T47D (cell line): ENCODE results near the gene PPHLN1.
"Not testable (repeated sequence)": the region's sequence is repeated elsewhere in the genome, so short reads cannot be mapped to it uniquely, and the experiment has no call there.

Experiments
- DNase-seq, 2 experiments: peaks; one replicate each; pipeline versions ENCODE4 v3.0.0 to v3.0.0-alpha.2; 2011 to 2012; ENCODE audit warnings: low read depth in 1 of 2, low spot score in 1 of 2
- JUND ChIP-seq: IDR thresholded peaks from 2 replicates; pipeline ENCODE4 v1.6.1; 2012; ENCODE audit warnings: low read depth
- in situ Hi-C: cut with HindIII; loops from 2 replicates; pipeline ENCODE4 v1.10.0; 2016; ENCODE audit warnings: low sequenced_read_pairs, low pct_unique_long_range_greater_than_20kb

PPHLN1 gene

GRCh38 chr12:42296503-42297109, 29.4 kb upstream of the PPHLN1 start:
- in situ Hi-C loops, result no loop called here
- TF ChIP-seq JUND, result no peak
- peak in 1 of 2 experiments; percentile 72 for DNase-seq

- no peak for DNase-seq
- in situ Hi-C loops, result no loop called here
- TF ChIP-seq JUND, result no peak
Measured at GRCh38 chr12:42298887-42299286, 27.1 kb upstream of the PPHLN1 start.

DNA sequence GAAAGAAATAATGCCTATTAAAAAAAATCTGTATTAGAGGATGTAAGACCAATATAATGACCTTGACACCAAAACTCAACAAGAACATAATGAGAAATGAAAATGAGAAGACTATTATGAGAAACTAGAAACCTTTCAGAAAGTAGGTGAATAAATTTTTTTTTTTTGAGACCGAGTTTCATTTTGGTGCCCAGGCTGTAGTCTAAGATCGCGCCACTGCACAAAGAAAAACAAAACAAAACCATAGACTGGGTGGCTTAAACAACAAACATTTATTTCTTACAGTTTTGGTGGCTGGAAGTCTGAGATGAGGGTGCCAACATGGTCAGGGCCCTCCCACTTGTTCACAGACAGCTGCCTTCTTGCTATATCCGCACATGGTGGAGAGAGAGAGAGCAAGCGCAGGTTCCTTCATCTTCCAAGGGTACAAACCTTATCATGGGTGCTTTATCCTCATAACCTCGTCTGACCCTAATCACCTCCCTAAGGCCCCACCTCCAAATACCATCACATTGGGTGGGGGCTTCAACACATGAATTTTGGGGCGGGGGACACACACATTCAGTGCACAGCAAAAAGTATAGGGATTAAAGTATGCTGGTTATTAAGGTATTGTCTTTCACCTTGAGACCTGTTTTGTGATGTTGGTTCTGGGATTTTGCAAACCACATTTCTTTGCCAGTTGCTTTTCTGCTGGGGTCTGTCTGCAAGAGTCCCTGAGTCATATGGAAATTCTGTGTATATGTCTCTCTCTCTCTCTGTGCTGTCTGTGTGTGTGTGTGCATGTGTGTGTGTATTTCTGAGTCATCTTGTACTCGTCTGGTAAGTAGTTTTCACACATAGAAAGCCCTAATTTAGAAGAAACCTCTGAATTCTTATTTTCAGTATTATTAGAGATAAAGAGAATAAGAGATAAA, 26.3 kb upstream of the PPHLN1 start:
- DNase-seq, result no peak
- no peak for TF ChIP-seq JUND
- in situ Hi-C loops, result no loop called here

DNA sequence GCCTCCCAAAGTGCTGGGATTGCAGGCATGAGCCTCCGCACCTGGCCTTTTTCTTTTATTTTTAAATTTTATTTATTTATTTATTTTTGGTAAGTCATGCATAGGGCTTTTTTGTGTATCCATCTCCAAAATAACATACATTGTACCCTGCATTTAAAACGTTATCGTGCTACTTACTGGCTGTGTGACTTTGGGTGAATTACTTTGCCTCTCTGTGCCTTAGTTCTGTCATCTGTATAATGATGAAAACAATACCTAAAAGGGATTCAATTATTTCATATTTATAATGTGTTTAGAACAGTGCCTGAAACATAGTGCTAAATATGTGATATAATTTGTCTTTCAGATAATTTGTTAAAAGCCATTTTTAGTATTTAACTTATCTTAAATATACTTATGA, 19.7 kb upstream of the PPHLN1 start:
- in situ Hi-C loops, result no loop called here
- no peak for TF ChIP-seq JUND
- DNase-seq, result no peak

DNA sequence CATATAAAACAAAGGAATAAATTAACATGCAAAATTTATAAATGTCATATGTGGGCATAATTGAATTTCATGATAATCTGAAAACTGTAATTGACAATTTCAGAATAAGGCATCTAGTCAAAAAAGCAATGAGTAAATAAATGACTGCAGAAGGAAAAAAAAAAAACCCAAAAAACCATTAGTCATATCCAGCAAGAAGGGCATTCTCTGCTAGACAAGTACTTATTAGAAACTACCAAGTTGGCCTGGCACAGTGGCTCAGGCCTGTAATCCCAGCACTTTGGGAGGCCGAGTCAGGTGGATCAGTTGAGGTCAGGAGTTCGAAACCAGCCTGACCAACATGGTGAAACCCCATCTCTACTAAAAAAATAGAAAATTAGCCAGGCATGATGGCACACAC, 17.6 kb upstream of the PPHLN1 start:
- TF ChIP-seq JUND, result no peak
- no peak for DNase-seq
- in situ Hi-C loops, result no loop called here

- no peak for DNase-seq
- in situ Hi-C loops, result no loop called here
- TF ChIP-seq JUND, result no peak
Measured at GRCh38 chr12:42309996-42310395, 16.0 kb upstream of the PPHLN1 start.

DNA sequence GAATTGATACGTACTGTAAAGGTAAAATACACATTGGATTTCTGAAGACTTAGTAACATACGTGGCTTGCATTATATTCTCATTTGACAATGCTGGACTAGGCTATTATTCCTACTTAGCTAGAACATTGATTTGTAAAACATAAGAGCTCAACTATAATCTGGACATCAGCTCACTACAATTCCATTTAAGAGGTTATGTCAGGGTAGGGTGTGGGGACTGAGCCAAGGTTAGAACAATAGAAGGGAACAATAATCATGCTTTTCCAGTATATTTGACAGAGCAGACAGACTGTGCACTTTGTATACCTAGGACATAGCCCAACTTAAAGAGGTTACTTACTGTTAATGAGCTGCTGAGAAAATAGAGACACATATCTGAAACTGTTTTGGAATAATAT, 10.9 kb upstream of the PPHLN1 start:
- in situ Hi-C loops, result no loop called here
- no peak for TF ChIP-seq JUND
- DNase-seq, result no peak

- no peak for DNase-seq
- in situ Hi-C loops, result no loop called here
- TF ChIP-seq JUND, result no peak
Measured at GRCh38 chr12:42320796-42321195, 5.2 kb upstream of the PPHLN1 start.

- no peak for TF ChIP-seq JUND
- DNase-seq, result no peak
- in situ Hi-C loops, result no loop called here
Measured at GRCh38 chr12:42322567-42322966, 3.4 kb upstream of the PPHLN1 start.

GRCh38 chr12:42323856-42324255, 2.1 kb upstream of the PPHLN1 start:
- in situ Hi-C loops, result no loop called here
- no peak for DNase-seq
- TF ChIP-seq JUND, result no peak

DNA sequence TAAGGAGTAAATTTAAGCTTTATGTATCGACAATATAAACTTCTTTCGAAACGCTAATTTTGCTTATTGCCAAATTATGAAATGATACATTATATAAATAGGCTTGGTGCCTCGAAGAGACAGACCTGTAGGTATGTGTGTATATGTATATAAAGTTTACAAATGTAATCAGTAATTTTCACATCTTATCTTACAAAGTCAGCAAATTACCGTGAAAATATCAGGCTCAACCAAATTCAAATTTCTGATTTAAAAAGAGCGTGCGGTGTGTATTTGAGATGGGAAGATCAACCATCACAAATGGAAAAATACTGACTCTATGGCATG, 678 bp upstream of the PPHLN1 start:
- no peak for DNase-seq
- TF ChIP-seq JUND, result no peak
- in situ Hi-C loops, result no loop called here

GRCh38 chr12:42326541-42327226, 717 bp downstream of the PPHLN1 start:
- TF ChIP-seq JUND, result no peak
- DNase-seq, result peak in 1 of 2 experiments; percentile 11
- in situ Hi-C loops, result no loop called here

- TF ChIP-seq JUND, result no peak
- in situ Hi-C loops, result no loop called here
Measured at GRCh38 chr12:42327227-42327590, 1.2 kb downstream of the PPHLN1 start.

GRCh38 chr12:42330097-42330496, 4.1 kb downstream of the PPHLN1 start:
- DNase-seq, in situ Hi-C loops: not testable (repeated sequence)

More at GRCh38 chr12:42327227-42327590, 1.2 kb downstream of the PPHLN1 start:
- DNase-seq, result no peak
